HFFc6 (cell line): ENCODE data around the gene ZNF432. TPM values are rescaled to one million over a fixed set of nuclear protein-coding genes. Genes with fewer than 3 reads are reported as not detected.

Experiments
- DNase-seq: peaks from one replicate; pipeline ENCODE4 v3.0.0-alpha.2; 2018
- H3K27ac Mint-ChIP-seq: 2 replicates; pipeline ENCODE4 v1.8.0; 2020; ENCODE audit warnings: mild to moderate bottlenecking, mixed read lengths
- H3K27me3 Mint-ChIP-seq: 2 replicates; pipeline ENCODE4 v1.8.0; 2021; ENCODE audit warnings: mild to moderate bottlenecking, moderate library complexity, mixed read lengths; ENCODE audit not compliant: insufficient read depth
- H3K36me3 Mint-ChIP-seq: 2 replicates; pipeline ENCODE4 v1.8.0; 2021; ENCODE audit warnings: low read depth, mixed read lengths
- H3K4me1 Mint-ChIP-seq: 2 replicates; pipeline ENCODE4 v1.8.0; 2020; ENCODE audit warnings: low read depth, mixed read lengths
- H3K4me3 Mint-ChIP-seq: 2 replicates; pipeline ENCODE4 v1.8.0; 2020; ENCODE audit warnings: mild to moderate bottlenecking, moderate library complexity, mixed read lengths
- H3K9me3 Mint-ChIP-seq: 2 replicates; pipeline ENCODE4 v1.8.0; 2020; ENCODE audit warnings: mild to moderate bottlenecking, mixed read lengths
- total RNA-seq, 6 experiments: library from RNA; stranded (reverse); fragmentation: NEBNext Ultra II Directional; extraction: Animal tissue kit (Norgen Biotek cat#: 25700); gene quantifications; 2 replicates in 1 of 6; 3 replicates in 5 of 6; pipeline ENCODE4 v1.2.3, GENCODE V29; 2021
- TF ChIP-seq, protein P1 (sequence below): fragments of 200-600 bp; sonication (generic); IDR thresholded peaks from 2 replicates; pipeline ENCODE4 v1.5.0; 2021; ENCODE audit warnings: antibody characterized with exemption, mild to moderate bottlenecking

The ZNF432 gene
- total RNA-seq, 6 experiments from 2014 or later, result 5.6 to 6.9 (median 6.7) TPM

DNA sequence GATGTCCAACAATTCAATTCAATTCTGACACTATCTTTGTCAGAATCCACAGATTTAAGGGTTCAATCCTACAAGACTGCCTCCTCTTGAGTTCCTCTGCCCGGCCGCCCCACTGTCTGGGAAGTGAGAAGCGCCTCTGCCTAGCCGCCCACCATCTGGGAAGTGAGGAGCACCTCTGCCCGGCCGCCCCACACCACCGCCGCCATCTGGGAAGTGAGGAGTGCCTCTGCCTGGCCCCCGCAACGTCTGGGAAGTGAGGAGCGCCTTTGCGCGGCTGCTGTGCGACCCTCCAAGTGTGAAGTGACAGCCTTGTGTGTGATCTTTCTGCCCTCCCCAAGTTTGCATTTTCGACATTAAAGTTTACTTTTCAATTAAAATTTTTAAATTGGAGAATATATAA is 26.4 kb downstream of the ZNF432 start:
- no peak for DNase-seq
- H3K27me3 Mint-ChIP-seq, result no peaks in the 10 kb centered on the region
- TF ChIP-seq, protein P1, sequence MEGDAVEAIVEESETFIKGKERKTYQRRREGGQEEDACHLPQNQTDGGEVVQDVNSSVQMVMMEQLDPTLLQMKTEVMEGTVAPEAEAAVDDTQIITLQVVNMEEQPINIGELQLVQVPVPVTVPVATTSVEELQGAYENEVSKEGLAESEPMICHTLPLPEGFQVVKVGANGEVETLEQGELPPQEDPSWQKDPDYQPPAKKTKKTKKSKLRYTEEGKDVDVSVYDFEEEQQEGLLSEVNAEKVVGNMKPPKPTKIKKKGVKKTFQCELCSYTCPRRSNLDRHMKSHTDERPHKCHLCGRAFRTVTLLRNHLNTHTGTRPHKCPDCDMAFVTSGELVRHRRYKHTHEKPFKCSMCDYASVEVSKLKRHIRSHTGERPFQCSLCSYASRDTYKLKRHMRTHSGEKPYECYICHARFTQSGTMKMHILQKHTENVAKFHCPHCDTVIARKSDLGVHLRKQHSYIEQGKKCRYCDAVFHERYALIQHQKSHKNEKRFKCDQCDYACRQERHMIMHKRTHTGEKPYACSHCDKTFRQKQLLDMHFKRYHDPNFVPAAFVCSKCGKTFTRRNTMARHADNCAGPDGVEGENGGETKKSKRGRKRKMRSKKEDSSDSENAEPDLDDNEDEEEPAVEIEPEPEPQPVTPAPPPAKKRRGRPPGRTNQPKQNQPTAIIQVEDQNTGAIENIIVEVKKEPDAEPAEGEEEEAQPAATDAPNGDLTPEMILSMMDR, result no peak
- H3K36me3 Mint-ChIP-seq, result peaks cover 96% of the 10 kb centered on the region
- H3K9me3 Mint-ChIP-seq, result peaks cover 81% of the 10 kb centered on the region
- H3K4me1 Mint-ChIP-seq, result peaks cover 5% of the 10 kb centered on the region
- no peak overlapping the region for H3K4me3 Mint-ChIP-seq
- no peak overlapping the region for H3K27ac Mint-ChIP-seq

DNA sequence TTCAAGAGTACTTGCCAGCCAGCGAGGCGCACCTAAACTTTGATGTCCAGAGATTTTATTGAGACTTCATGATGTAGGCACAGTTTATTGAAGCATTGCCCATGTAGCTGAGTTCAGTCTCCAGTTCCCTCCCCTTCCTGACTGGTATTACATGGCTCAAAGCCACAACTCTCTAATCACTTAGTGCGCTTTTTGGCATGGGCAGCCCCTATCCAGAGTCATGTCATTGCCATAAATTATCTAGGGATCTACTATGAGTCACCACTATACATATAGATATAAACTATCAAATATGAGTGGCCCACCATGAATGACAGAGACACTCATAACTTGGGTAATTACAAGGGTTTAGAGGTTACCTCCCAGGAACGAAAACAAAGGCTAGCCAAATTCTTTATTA is 28.1 kb downstream of the ZNF432 start:
- no peaks in the 10 kb centered on the region for H3K27me3 Mint-ChIP-seq
- DNase-seq, result no peak
- peaks cover 82% of the 10 kb centered on the region for H3K9me3 Mint-ChIP-seq
- H3K27ac Mint-ChIP-seq, result no peak overlapping the region
- peaks cover 97% of the 10 kb centered on the region for H3K36me3 Mint-ChIP-seq
- TF ChIP-seq, protein P1, result no peak
- H3K4me3 Mint-ChIP-seq, result no peak overlapping the region
- H3K4me1 Mint-ChIP-seq, result no peaks in the 10 kb centered on the region

DNA sequence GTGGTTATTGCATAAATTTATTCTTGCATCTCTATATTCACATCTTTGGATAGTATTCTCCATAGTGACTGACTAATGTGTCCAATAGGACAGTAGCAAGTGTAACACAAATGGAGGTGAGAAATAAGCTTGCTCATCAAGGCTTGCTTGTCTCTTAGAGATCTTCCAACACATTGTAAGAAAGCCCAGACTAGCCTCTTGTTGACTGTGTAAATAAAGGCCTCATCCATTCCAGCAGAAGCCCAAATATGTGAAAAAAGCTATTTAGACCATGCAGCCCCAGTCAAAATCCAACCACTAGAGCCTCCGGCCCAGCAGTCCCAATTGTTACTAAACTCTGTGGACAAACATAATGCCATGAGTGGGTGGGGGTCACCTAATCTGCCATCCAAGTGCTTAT is 38.0 kb downstream of the ZNF432 start:
- Mint-ChIP-seq H3K27me3 (no peaks in the 10 kb centered on the region; the same call in none of the 2 replicates), H3K27ac (no peak overlapping the region), H3K4me3 (no peak overlapping the region), H3K36me3 (peaks cover 64% of the 10 kb centered on the region), H3K4me1 (peaks cover 6% of the 10 kb centered on the region), H3K9me3 (peaks cover 36% of the 10 kb centered on the region)
- TF ChIP-seq, protein P1, result no peak
- no peak for DNase-seq

DNA sequence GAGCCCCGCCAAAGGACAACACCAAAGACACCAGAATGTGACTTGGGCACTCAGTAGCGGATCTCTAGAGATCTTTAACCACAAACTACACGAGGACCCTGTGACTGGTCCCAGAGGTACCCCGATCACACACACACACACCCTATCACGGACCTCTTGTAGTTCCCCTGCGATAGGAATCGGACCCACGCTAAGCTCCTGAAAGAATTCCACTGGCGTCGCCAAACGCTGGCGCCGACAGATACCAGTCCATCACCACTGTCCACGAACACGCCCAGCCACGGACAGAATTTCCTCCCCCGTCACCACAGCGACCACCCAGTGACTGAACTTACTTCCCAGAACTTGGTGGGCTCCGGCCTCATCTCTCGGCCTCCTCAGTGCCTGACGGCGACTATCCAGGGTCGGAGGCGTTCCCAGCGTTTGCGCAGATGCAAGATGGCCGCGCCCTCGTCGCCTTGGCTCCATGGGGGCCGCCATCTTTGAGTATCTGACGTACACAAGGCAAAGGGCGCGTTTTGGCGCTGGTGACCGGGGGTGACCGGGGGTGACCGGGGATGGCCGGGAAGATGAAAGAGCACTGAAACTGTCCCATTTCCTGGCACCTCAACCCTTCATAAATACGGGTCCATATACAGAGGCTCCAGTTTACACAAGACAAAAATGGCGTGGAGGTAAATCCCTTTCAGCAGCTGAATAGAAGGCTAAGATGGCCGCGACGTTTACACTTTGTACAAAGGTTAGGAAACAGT is 40.7 kb downstream of the ZNF432 start, which contains the start of gene ZNF615:
Gene ZNF615 (minus strand): TSS at position 406 of the 752 bp plus-strand sequence. CDS start 4,500 bp downstream, outside the sequence.
- Mint-ChIP-seq H3K4me3 (peak within 1 kb of the TSS; percentile 97), H3K36me3 (peaks cover 59% of the 10 kb centered on the region), H3K27me3 (no peaks in the 10 kb centered on the region; the same call in none of the 2 replicates), H3K4me1 (peaks cover 6% of the 10 kb centered on the region), H3K27ac (peak within 1 kb of the TSS; percentile 95), H3K9me3 (peaks cover 26% of the 10 kb centered on the region)
- peak; percentile 65 for DNase-seq
- TF ChIP-seq, protein P1, result no peak

DNA sequence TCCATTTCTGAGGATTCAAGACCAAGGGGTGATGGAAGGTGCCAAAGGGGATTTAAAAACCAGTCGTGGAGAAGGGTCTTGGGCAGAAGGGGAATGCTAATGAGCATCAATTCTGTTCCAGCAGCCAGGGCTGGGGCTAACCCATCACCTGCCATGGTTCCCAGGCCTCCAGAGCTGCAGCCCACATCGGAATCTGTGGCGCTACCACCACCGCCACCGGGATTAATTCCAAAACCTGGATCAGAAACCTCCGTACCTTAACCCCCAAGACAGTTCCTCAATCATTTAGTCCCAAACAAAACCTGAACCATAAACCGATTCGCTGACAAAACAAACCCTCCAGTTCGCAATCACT is 41.2 kb downstream of the ZNF432 start:
- Mint-ChIP-seq H3K27me3 (no peaks in the 10 kb centered on the region; the same call in none of the 2 replicates), H3K27ac (peak overlapping the region; percentile 95), H3K4me3 (peak overlapping the region; percentile 97), H3K9me3 (peaks cover 23% of the 10 kb centered on the region), H3K4me1 (peaks cover 6% of the 10 kb centered on the region), H3K36me3 (peaks cover 57% of the 10 kb centered on the region)
- no peak for DNase-seq
- TF ChIP-seq, protein P1, result no peak
